Adipocyte (in vitro differentiated cells): ENCODE results near the gene ROBO2.

Experiments used
- DNase-seq: peaks from one replicate; pipeline ENCODE4 v3.0.0-alpha.2; 2015; ENCODE audit warnings: low read depth
- H3K27me3 ChIP-seq: replicated peaks from 2 replicates; pipeline ENCODE4 v1.7.0; 2013; ENCODE audit warnings: mild to moderate bottlenecking, low read length, moderate library complexity; ENCODE audit not compliant: control insufficient read depth, insufficient read depth
- H3K36me3 ChIP-seq: 2 replicates; pipeline ENCODE4 v1.7.0; 2013; ENCODE audit warnings: low read length, mild to moderate bottlenecking, moderate library complexity; ENCODE audit not compliant: control insufficient read depth, insufficient read depth, severe bottlenecking
- H3K4me1 ChIP-seq: 2 replicates; pipeline ENCODE4 v1.7.0; 2013; ENCODE audit warnings: mild to moderate bottlenecking, low read length, moderate library complexity; ENCODE audit not compliant: control insufficient read depth, insufficient read depth
- H3K4me3 ChIP-seq: 2 replicates; pipeline ENCODE4 v1.7.0; 2013; ENCODE audit warnings: mild to moderate bottlenecking, low read length, moderate library complexity
- H3K9ac ChIP-seq: 2 replicates; pipeline ENCODE4 v1.7.0; 2013; ENCODE audit warnings: mild to moderate bottlenecking, low read length, moderate library complexity
- H3K9me3 ChIP-seq: 2 replicates; pipeline ENCODE4 v1.7.0; 2013; ENCODE audit warnings: mild to moderate bottlenecking, low read length, moderate library complexity; ENCODE audit not compliant: control insufficient read depth

ROBO2 gene

GRCh38 chr3:77539677-77540076 is 499.8 kb downstream of the ROBO2 start:
- no peak for DNase-seq
- H3K4me3 ChIP-seq: no peak overlapping the region
- H3K27me3 ChIP-seq: no peaks in the 10 kb centered on the region
- no peaks in the 10 kb centered on the region for H3K9me3 ChIP-seq
- H3K4me1 ChIP-seq: no peaks in the 10 kb centered on the region
- H3K36me3 ChIP-seq: no peaks in the 10 kb centered on the region
- H3K9ac ChIP-seq: no peak overlapping the region

GRCh38 chr3:77541203-77541922 is 501.5 kb downstream of the ROBO2 start:
- Histone ChIP-seq H3K9ac (no peak overlapping the region), H3K4me1 (no peaks in the 10 kb centered on the region)
- DNase-seq: no peak

GRCh38 chr3:77546246-77546645 is 506.3 kb downstream of the ROBO2 start:
- no peaks in the 10 kb centered on the region for H3K4me1 ChIP-seq
- H3K9me3 ChIP-seq: peaks cover 2% of the 10 kb centered on the region
- no peak overlapping the region for H3K4me3 ChIP-seq
- no peak for DNase-seq
- H3K9ac ChIP-seq: no peak overlapping the region
- H3K27me3 ChIP-seq: no peaks in the 10 kb centered on the region
- no peaks in the 10 kb centered on the region for H3K36me3 ChIP-seq

More at GRCh38 chr3:77541203-77541922, 501.5 kb downstream of the ROBO2 start:
- no peaks in the 10 kb centered on the region for H3K27me3 ChIP-seq
- peaks cover 2% of the 10 kb centered on the region for H3K9me3 ChIP-seq
- H3K4me3 ChIP-seq: no peak overlapping the region
- H3K36me3 ChIP-seq: no peaks in the 10 kb centered on the region

GRCh38 chr3:77549034-77549433 is 509.1 kb downstream of the ROBO2 start:
- H3K4me1 ChIP-seq: no peaks in the 10 kb centered on the region
- no peak overlapping the region for H3K9ac ChIP-seq
- no peak for DNase-seq
- H3K9me3 ChIP-seq: peaks cover 2% of the 10 kb centered on the region
- no peaks in the 10 kb centered on the region for H3K27me3 ChIP-seq
- no peaks in the 10 kb centered on the region for H3K36me3 ChIP-seq
- no peak overlapping the region for H3K4me3 ChIP-seq

GRCh38 chr3:77553240-77553639 is 513.3 kb downstream of the ROBO2 start:
- Histone ChIP-seq H3K4me3 (no peak overlapping the region), H3K9me3 (no peaks in the 10 kb centered on the region), H3K4me1 (no peaks in the 10 kb centered on the region), H3K36me3 (no peaks in the 10 kb centered on the region), H3K27me3 (no peaks in the 10 kb centered on the region), H3K9ac (no peak overlapping the region)
- DNase-seq: no peak

- no peaks in the 10 kb centered on the region for H3K4me1 ChIP-seq
- H3K27me3 ChIP-seq: no peaks in the 10 kb centered on the region
- no peak overlapping the region for H3K9ac ChIP-seq
- H3K36me3 ChIP-seq: no peaks in the 10 kb centered on the region
- no peak overlapping the region for H3K4me3 ChIP-seq
- no peaks in the 10 kb centered on the region for H3K9me3 ChIP-seq
- peak; percentile 57 for DNase-seq
Measured at GRCh38 chr3:77562089-77562488, 522.2 kb downstream of the ROBO2 start.

- Histone ChIP-seq H3K4me1 (no peaks in the 10 kb centered on the region), H3K27me3 (no peaks in the 10 kb centered on the region), H3K9me3 (no peaks in the 10 kb centered on the region), H3K36me3 (no peaks in the 10 kb centered on the region), H3K4me3 (no peak overlapping the region), H3K9ac (no peak overlapping the region)
- DNase-seq: peak; percentile 18
Measured at GRCh38 chr3:77563012-77563411, 523.1 kb downstream of the ROBO2 start.

GRCh38 chr3:77566055-77566454 is 526.2 kb downstream of the ROBO2 start:
- DNase-seq: no peak
- Histone ChIP-seq H3K27me3 (no peaks in the 10 kb centered on the region), H3K4me3 (no peak overlapping the region), H3K9ac (no peak overlapping the region), H3K36me3 (no peaks in the 10 kb centered on the region), H3K4me1 (no peaks in the 10 kb centered on the region), H3K9me3 (no peaks in the 10 kb centered on the region)

GRCh38 chr3:77571971-77572715 is 532.2 kb downstream of the ROBO2 start:
- H3K4me3 ChIP-seq: no peak overlapping the region
- DNase-seq: no peak
- H3K9me3 ChIP-seq: no peaks in the 10 kb centered on the region
- H3K27me3 ChIP-seq: no peaks in the 10 kb centered on the region
- H3K9ac ChIP-seq: no peak overlapping the region
- H3K4me1 ChIP-seq: no peaks in the 10 kb centered on the region
- no peaks in the 10 kb centered on the region for H3K36me3 ChIP-seq

- Histone ChIP-seq H3K27me3 (no peaks in the 10 kb centered on the region), H3K9me3 (no peaks in the 10 kb centered on the region), H3K36me3 (no peaks in the 10 kb centered on the region), H3K4me3 (no peak overlapping the region), H3K4me1 (no peaks in the 10 kb centered on the region), H3K9ac (no peak overlapping the region)
- DNase-seq: no peak
Measured at GRCh38 chr3:77577264-77577663, 537.4 kb downstream of the ROBO2 start.

- no peak for DNase-seq
- no peak overlapping the region for H3K4me3 ChIP-seq
Measured at GRCh38 chr3:77586216-77586615, 546.3 kb downstream of the ROBO2 start.

More at GRCh38 chr3:77586216-77586615, 546.3 kb downstream of the ROBO2 start:
- no peaks in the 10 kb centered on the region for H3K36me3 ChIP-seq
- no peaks in the 10 kb centered on the region for H3K27me3 ChIP-seq
- peaks cover 5% of the 10 kb centered on the region for H3K9me3 ChIP-seq
- H3K4me1 ChIP-seq: no peaks in the 10 kb centered on the region
- no peak overlapping the region for H3K9ac ChIP-seq
